Sigmoid colon (tissue), 7 donors: ENCODE measurements around the gene CSAD. TPM values are rescaled to one million over a fixed set of nuclear protein-coding genes. Genes with fewer than 3 reads are reported as not detected.

Experiments
- DNase-seq: peaks from one replicate; pipeline ENCODE4 v3.0.0-alpha.2; 2019
- H3K27ac ChIP-seq, 4 donors: fragments of 200-600 bp; sonication (generic); one replicate each; pipeline ENCODE4 v1.5.1; 2016 to 2019; ENCODE audit warnings: mild to moderate bottlenecking in 1 of 4
- H3K27me3 ChIP-seq, 3 donors: fragments of 200-600 bp; sonication (generic); one replicate each; pipeline ENCODE4 v1.5.1; 2019; ENCODE audit warnings: mild to moderate bottlenecking in 1 of 3
- H3K36me3 ChIP-seq, 4 donors: fragments of 200-600 bp; sonication (generic); one replicate each; pipeline ENCODE4 v1.5.1; 2016 to 2019
- H3K4me1 ChIP-seq, 4 donors: fragments of 200-600 bp; sonication (generic); one replicate each; pipeline ENCODE4 v1.5.1; 2017 to 2019
- H3K4me3 ChIP-seq, 4 donors: fragments of 200-600 bp; sonication (generic); one replicate each; pipeline ENCODE4 v1.5.1; 2017 to 2019; ENCODE audit warnings: mild to moderate bottlenecking in 2 of 4, moderate library complexity in 1 of 4
- H3K9me3 ChIP-seq, 4 donors: fragments of 200-600 bp in 3 of 4; sonication (generic) in 3 of 4; one replicate each; pipeline versions ENCODE4 v1.5.1 to v1.6.1; 2013 to 2019
- CTCF ChIP-seq, 4 experiments: fragments of 450-650 bp in 3 of 4; fragments of 200-600 bp in 1 of 4; IDR thresholded peaks; one replicate each; pipeline ENCODE4 v1.5.1; 2016 to 2019; ENCODE audit warnings: antibody characterized with exemption in 4 of 4, mild to moderate bottlenecking in 3 of 4, moderate library complexity in 2 of 4
- EP300 ChIP-seq, 4 donors: sonication (generic); formaldehyde crosslinking; IDR thresholded peaks; one replicate each; pipeline ENCODE4 v1.6.1; 2017; ENCODE audit warnings: antibody characterized with exemption in 4 of 4
- POLR2A ChIP-seq, 2 donors: fragments of 450-650 bp; IDR thresholded peaks; one replicate each; pipeline ENCODE4 v1.6.1; 2016; ENCODE audit warnings: antibody characterized with exemption in 2 of 2, mild to moderate bottlenecking in 2 of 2, moderate library complexity in 2 of 2
- POLR2AphosphoS5 ChIP-seq, 4 donors: sonication (generic); formaldehyde crosslinking; IDR thresholded peaks; one replicate each; pipeline ENCODE4 v1.6.1; 2017; ENCODE audit warnings: antibody characterized with exemption in 4 of 4
- WGBS, 2 donors: extraction: QIAGEN DNeasy Blood & Tissue Kit; methylation state at CpG; one replicate each; pipeline ENCODE4 v1.1.7; 2013; 5-methylcytosine and 5-hydroxymethylcytosine counted together
- intact Hi-C: fragments of 100-400 bp; cut with DNase I; formaldehyde crosslinking; loops from one replicate; pipeline ENCODE4 v1.15.1; 2023
- polyA plus RNA-seq, 3 donors: library from polyadenylated mRNA; stranded (reverse); fragments of 200-250 nt; gene quantifications; one replicate each; pipeline ENCODE4 v1.2.3, GENCODE V29; 2013
- total RNA-seq, 4 donors: library from RNA; depleted of rRNA; stranded (reverse); fragments of >200 nt; gene quantifications; one replicate each; pipeline ENCODE4 v1.1.0, GENCODE V29; 2016
- donor health status: healthy with polysubstance abuse.
- donor health status: Bipolar disorder and iron deficiency.
- donor health status: healthy.

CSAD gene
- total and polyA plus RNA-seq, 7 donors = 1.2 to 51.0 (median 19.6) TPM

- Histone ChIP-seq H3K27me3 (no peaks in the 10 kb centered on the region), H3K4me3 (no peak overlapping the region), H3K27ac (no peak overlapping the region), H3K36me3 (no peaks in the 10 kb centered on the region), H3K4me1 (no peaks in the 10 kb centered on the region), H3K9me3 (no peaks in the 10 kb centered on the region)
- intact Hi-C loops = no loop called here
- WGBS, 2 donors = 94 to 97% methylated on average over 10 of the region's 10 CpGs
- TF ChIP-seq POLR2A (IDR thresholded peaks at IDR 0.05) (no peak), EP300 (IDR thresholded peaks at IDR 0.05) (no peak), CTCF (IDR thresholded peaks at IDR 0.05) (no peak), POLR2AphosphoS5 (IDR thresholded peaks at IDR 0.05) (no peak)
- no peak for DNase-seq
Measured at GRCh38 chr12:53122961-53123468, 57.7 kb downstream of the CSAD start.

- intact Hi-C loops = no loop called here
Measured at GRCh38 chr12:53120685-53121525, 59.8 kb downstream of the CSAD start.

GRCh38 chr12:53118751-53119300 lies 61.9 kb downstream of the CSAD start:
- intact Hi-C loops = no loop called here
- no peak for TF ChIP-seq POLR2A (IDR thresholded peaks at IDR 0.05)
- TF ChIP-seq CTCF (IDR thresholded peaks at IDR 0.05) = no peak
- no peak for TF ChIP-seq EP300 (IDR thresholded peaks at IDR 0.05)
- no peak for TF ChIP-seq POLR2AphosphoS5 (IDR thresholded peaks at IDR 0.05)
- Histone ChIP-seq H3K36me3 (no peaks in the 10 kb centered on the region), H3K27ac (no peak overlapping the region), H3K4me1 (peaks cover 0 to 11% (median 3%) of the 10 kb centered on the region in 4 donors), H3K4me3 (no peak overlapping the region), H3K27me3 (no peaks in the 10 kb centered on the region), H3K9me3 (no peaks in the 10 kb centered on the region)
- WGBS, 2 donors = 84 to 91% methylated on average over 8 of the region's 8 CpGs
- no peak for DNase-seq

More at GRCh38 chr12:53120685-53121525, 59.8 kb downstream of the CSAD start:
- Histone ChIP-seq H3K4me1 (peaks cover 0 to 7% (median 3%) of the 10 kb centered on the region in 4 donors), H3K4me3 (no peak overlapping the region), H3K27me3 (no peaks in the 10 kb centered on the region), H3K36me3 (no peaks in the 10 kb centered on the region), H3K9me3 (no peaks in the 10 kb centered on the region), H3K27ac (no peak overlapping the region)
- TF ChIP-seq EP300 (IDR thresholded peaks at IDR 0.05) (no peak), CTCF (IDR thresholded peaks at IDR 0.05) (no peak), POLR2A (IDR thresholded peaks at IDR 0.05) (no peak), POLR2AphosphoS5 (IDR thresholded peaks at IDR 0.05) (no peak)
- 80 to 91% methylated on average over 12 of the region's 12 CpGs for WGBS, 2 donors
- no peak for DNase-seq

DNA sequence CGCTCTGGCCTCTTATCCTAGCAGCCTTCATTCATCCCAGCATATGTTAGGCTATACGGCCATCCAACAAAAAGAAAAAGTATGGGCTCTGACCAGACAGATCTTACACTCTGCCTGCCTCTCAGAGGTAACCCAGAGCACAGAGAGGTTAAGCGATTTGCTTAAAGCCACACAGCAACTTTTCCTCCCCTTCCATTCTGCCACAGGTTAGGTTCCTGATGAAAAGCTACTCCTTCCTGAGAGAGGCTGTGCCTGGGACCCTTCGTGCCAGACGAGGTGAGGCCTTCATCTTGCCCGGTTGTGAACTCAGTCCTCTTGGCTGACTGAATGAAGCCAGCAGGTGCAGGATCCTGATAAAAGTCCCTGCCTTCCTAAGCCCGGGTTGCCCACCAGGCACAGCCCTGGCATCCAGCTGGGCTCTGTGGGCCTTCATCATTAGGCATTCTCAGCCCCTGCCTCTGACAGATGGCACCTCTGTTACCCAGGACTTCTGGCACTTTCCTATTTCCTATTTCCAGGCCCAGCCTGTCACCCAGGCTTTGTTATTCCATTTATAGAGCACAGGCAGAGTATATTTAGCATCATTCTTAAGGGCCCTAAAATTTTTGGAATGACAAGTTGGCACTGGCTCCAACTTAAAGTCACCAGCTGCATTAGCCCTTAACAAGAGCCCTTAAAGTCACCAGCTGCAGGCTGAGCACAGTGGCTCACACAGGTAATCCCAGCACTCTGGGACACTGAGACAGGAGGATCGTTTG lies 64.7 kb downstream of the CSAD start:
- no peak for DNase-seq
- TF ChIP-seq EP300 (IDR thresholded peaks at IDR 0.05) (no peak), CTCF (IDR thresholded peaks at IDR 0.05) (no peak), POLR2A (IDR thresholded peaks at IDR 0.05) (no peak), POLR2AphosphoS5 (IDR thresholded peaks at IDR 0.05) (no peak)
- 94% methylated on average over 8 of the region's 8 CpGs for WGBS, 2 donors
- Histone ChIP-seq H3K4me3 (no peak overlapping the region), H3K36me3 (no peaks in the 10 kb centered on the region), H3K27ac (peak overlapping the region in 1 of 4 donors; percentile 23), H3K9me3 (no peaks in the 10 kb centered on the region), H3K4me1 (peaks cover 0 to 11% (median 3%) of the 10 kb centered on the region in 4 donors), H3K27me3 (no peaks in the 10 kb centered on the region)
- intact Hi-C loops = no loop called here
